ENCODE data around the gene MAMSTR.

GRCh38 chr19:48689449-48689848 lies 30.1 kb downstream of the MAMSTR start:
- no peak for TF ChIP-seq CTCF (IDR thresholded peaks at IDR 0.05)
- no peak for TF ChIP-seq POLR2A (IDR thresholded peaks at IDR 0.05)

Measured in heart left ventricle (tissue), 13 donors.